Renal cortical epithelial cell (primary cell): ENCODE measurements around the gene CSNK1D. TPM values are rescaled to one million over a fixed set of nuclear protein-coding genes. Genes with fewer than 3 reads are reported as not detected.

Experiments used
- DNase-seq: peaks from one replicate; pipeline ENCODE4 v3.0.0-alpha.2; 2011; ENCODE audit warnings: low read depth
- total RNA-seq: library from RNA; depleted of rRNA; stranded (reverse); fragments of >200 nt; gene quantifications from 2 replicates; pipeline ENCODE4 v1.2.3, GENCODE V29; 2014

The CSNK1D gene
- total RNA-seq, 1 donor from 2014 or later, result 115 TPM

- no peak for DNase-seq
Measured at GRCh38 chr17:82252511-82253178, 20.9 kb downstream of the CSNK1D start.

GRCh38 chr17:82250868-82251500, 22.5 kb downstream of the CSNK1D start:
- no peak for DNase-seq

GRCh38 chr17:82249896-82250581, 23.5 kb downstream of the CSNK1D start:
- DNase-seq, result no peak

GRCh38 chr17:82248815-82249674, 24.5 kb downstream of the CSNK1D start:
- no peak for DNase-seq

GRCh38 chr17:82247856-82248671, 25.4 kb downstream of the CSNK1D start:
- no peak for DNase-seq

- DNase-seq, result no peak
Measured at GRCh38 chr17:82247182-82247823, 26.2 kb downstream of the CSNK1D start.

GRCh38 chr17:82246365-82247181, 26.9 kb downstream of the CSNK1D start:
- peak; percentile 71 for DNase-seq

GRCh38 chr17:82246040-82246364, 27.5 kb downstream of the CSNK1D start:
- DNase-seq, result no peak

- DNase-seq, result no peak
Measured at GRCh38 chr17:82245134-82246039, 28.1 kb downstream of the CSNK1D start.

- DNase-seq, result no peak
Measured at GRCh38 chr17:82244413-82245133, 28.9 kb downstream of the CSNK1D start.

GRCh38 chr17:82243648-82244412, 29.7 kb downstream of the CSNK1D start:
- no peak for DNase-seq

GRCh38 chr17:82242977-82243647, 30.4 kb downstream of the CSNK1D start:
- DNase-seq, result peak; percentile 72

- no peak for DNase-seq
Measured at GRCh38 chr17:82242698-82242976, 30.9 kb downstream of the CSNK1D start.

GRCh38 chr17:82241926-82242697, 31.4 kb downstream of the CSNK1D start:
- no peak for DNase-seq

- DNase-seq, result peak; percentile 83
Measured at GRCh38 chr17:82241183-82241925, 32.1 kb downstream of the CSNK1D start.
